Mesodermal cell (in vitro differentiated cells): ENCODE data around the gene BCL2L14.

ENCODE experiments used
- H3K27ac ChIP-seq: 2 replicates; pipeline ENCODE4 v1.7.0; 2013; ENCODE audit warnings: mild to moderate bottlenecking, low read depth, low read length, moderate library complexity; ENCODE audit not compliant: severe bottlenecking
- H3K36me3 ChIP-seq: 2 replicates; pipeline ENCODE4 v1.7.1; 2013; ENCODE audit warnings: mild to moderate bottlenecking, low read length, moderate library complexity; ENCODE audit not compliant: control insufficient read depth, insufficient read depth
- H3K4me1 ChIP-seq: one replicate; pipeline ENCODE4 v1.7.1; 2013; ENCODE audit warnings: mild to moderate bottlenecking, low read length; ENCODE audit not compliant: insufficient read depth, control insufficient read depth, poor library complexity, severe bottlenecking
- H3K4me3 ChIP-seq: 2 replicates; pipeline ENCODE4 v1.7.0; 2013; ENCODE audit warnings: low read length, control low read depth, mild to moderate bottlenecking; ENCODE audit not compliant: insufficient read depth, poor library complexity, severe bottlenecking; ENCODE audit errors: extremely low read depth
- H3K9me3 ChIP-seq: 2 replicates; pipeline ENCODE4 v1.7.1; 2013; ENCODE audit warnings: mild to moderate bottlenecking, low read length, moderate library complexity; ENCODE audit not compliant: control insufficient read depth
- WGBS, 2 experiments: methylation state at CpG; one replicate each; pipeline ENCODE4 v1.1.5; 2013; ENCODE audit warnings: missing lambda C conversion rate in 2 of 2; ENCODE audit not compliant: insufficient coverage in 2 of 2; 5-methylcytosine and 5-hydroxymethylcytosine counted together

The BCL2L14 gene

GRCh38 chr12:12032851-12033797, 37.6 kb upstream of the BCL2L14 start:
- H3K36me3 ChIP-seq = no peaks in the 10 kb centered on the region
- no peak overlapping the region for H3K4me3 ChIP-seq
- 31 to 46% methylated on average over 9 to 15 of the region's 27 CpGs for WGBS, 2 experiments
- H3K9me3 ChIP-seq = peaks cover 3% of the 10 kb centered on the region
- peak overlapping the region; percentile 13 for H3K27ac ChIP-seq
- no peaks in the 10 kb centered on the region for H3K4me1 ChIP-seq

DNA sequence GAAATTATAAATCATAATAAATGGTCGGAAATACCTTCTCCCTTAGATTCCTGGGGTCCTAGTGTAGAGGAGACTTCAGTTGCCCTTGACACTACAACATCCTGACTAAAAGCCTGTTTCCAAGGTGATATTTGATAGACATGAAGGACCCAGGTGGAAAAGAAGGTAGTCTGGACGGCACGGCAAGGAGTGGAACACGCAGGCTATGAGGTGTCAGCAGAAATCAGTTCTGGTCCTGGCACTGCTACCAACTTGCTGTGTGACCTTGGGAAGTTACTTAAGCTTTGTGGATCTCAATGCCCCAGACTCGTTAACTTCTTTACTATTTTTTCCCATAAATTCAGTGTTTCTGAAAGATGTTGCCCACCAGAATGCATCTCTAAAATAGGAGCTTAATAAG, 36.9 kb upstream of the BCL2L14 start:
- Histone ChIP-seq H3K4me3 (no peak overlapping the region), H3K36me3 (no peaks in the 10 kb centered on the region), H3K4me1 (no peaks in the 10 kb centered on the region), H3K9me3 (peaks cover 3% of the 10 kb centered on the region), H3K27ac (no peak overlapping the region)
- 66 to 80% methylated on average over 3 to 4 of the region's 5 CpGs for WGBS, 2 experiments

DNA sequence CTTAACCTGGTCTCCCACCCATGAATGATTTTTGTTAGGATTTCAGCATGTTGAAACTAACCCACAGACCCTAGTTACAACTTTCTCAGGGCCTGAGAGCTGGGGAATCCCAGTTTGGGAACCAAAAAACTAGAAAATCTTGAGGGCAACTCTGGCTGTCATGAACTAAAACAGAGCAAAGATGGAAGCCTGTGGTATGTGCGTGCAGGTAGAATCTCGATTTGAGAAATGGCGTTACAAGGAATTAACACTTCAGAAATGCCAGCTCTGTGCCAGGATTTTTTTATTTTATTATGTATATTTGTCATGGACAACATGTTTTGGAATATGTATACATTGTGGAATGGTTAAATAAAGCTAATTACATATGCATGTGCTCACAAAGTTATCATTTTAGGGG, 36.4 kb upstream of the BCL2L14 start:
- Histone ChIP-seq H3K27ac (no peak overlapping the region), H3K4me3 (no peak overlapping the region), H3K4me1 (no peaks in the 10 kb centered on the region), H3K9me3 (peaks cover 3% of the 10 kb centered on the region), H3K36me3 (no peaks in the 10 kb centered on the region)
- 84 to 93% methylated on average over 3 of the region's 3 CpGs for WGBS, 2 experiments

GRCh38 chr12:12035229-12035628, 35.5 kb upstream of the BCL2L14 start:
- no CpG with 5 or more reads among the region's 1 CpG for WGBS, 2 experiments
- no peaks in the 10 kb centered on the region for H3K4me1 ChIP-seq
- no peak overlapping the region for H3K27ac ChIP-seq

GRCh38 chr12:12036901-12037300, 33.8 kb upstream of the BCL2L14 start:
- no peaks in the 10 kb centered on the region for H3K36me3 ChIP-seq

More at GRCh38 chr12:12035229-12035628, 35.5 kb upstream of the BCL2L14 start:
- Histone ChIP-seq H3K36me3 (no peaks in the 10 kb centered on the region), H3K9me3 (peaks cover 3% of the 10 kb centered on the region), H3K4me3 (no peak overlapping the region)

GRCh38 chr12:12039897-12040296, 30.8 kb upstream of the BCL2L14 start:
- no peaks in the 10 kb centered on the region for H3K4me1 ChIP-seq
- WGBS, 2 experiments = 84 to 92% methylated on average over 4 to 6 of the region's 7 CpGs

More at GRCh38 chr12:12036901-12037300, 33.8 kb upstream of the BCL2L14 start:
- Histone ChIP-seq H3K4me1 (no peaks in the 10 kb centered on the region), H3K27ac (no peak overlapping the region), H3K9me3 (peaks cover 3% of the 10 kb centered on the region), H3K4me3 (no peak overlapping the region)

GRCh38 chr12:12046401-12046800, 24.3 kb upstream of the BCL2L14 start:
- Histone ChIP-seq H3K36me3 (no peaks in the 10 kb centered on the region), H3K4me1 (peaks cover 2% of the 10 kb centered on the region), H3K27ac (no peak overlapping the region), H3K4me3 (no peak overlapping the region), H3K9me3 (no peaks in the 10 kb centered on the region)
- 89 to 92% methylated on average over 7 of the region's 7 CpGs for WGBS, 2 experiments

More at GRCh38 chr12:12039897-12040296, 30.8 kb upstream of the BCL2L14 start:
- H3K36me3 ChIP-seq = no peaks in the 10 kb centered on the region
- H3K4me3 ChIP-seq = no peak overlapping the region
- H3K27ac ChIP-seq = no peak overlapping the region
- peaks cover 3% of the 10 kb centered on the region for H3K9me3 ChIP-seq

DNA sequence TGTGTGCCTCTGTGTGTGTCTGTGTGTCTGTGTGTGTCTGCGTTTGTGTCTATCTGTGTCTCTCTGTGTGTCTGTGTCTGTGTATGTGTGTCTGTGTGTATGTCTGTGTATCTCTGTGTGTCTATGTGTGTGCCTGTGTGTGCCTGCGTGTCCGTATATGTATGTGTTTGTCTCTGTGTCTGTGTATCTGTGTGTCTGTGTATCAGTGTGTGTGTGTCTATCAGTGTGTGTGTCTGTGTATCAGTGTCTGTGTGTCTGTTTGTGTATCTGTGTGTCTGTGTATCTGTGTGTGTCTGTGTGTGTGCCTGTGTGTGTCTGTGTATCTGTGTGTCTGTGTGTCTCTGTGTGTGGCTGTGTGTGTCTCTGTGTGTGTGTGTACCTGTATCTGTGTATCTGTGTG, 23.1 kb upstream of the BCL2L14 start:
- Histone ChIP-seq H3K36me3 (no peaks in the 10 kb centered on the region), H3K27ac (no peak overlapping the region), H3K9me3 (peaks cover 5% of the 10 kb centered on the region), H3K4me1 (peaks cover 2% of the 10 kb centered on the region), H3K4me3 (no peak overlapping the region)
- 95 to 100% methylated on average over 2 to 3 of the region's 3 CpGs for WGBS, 2 experiments

DNA sequence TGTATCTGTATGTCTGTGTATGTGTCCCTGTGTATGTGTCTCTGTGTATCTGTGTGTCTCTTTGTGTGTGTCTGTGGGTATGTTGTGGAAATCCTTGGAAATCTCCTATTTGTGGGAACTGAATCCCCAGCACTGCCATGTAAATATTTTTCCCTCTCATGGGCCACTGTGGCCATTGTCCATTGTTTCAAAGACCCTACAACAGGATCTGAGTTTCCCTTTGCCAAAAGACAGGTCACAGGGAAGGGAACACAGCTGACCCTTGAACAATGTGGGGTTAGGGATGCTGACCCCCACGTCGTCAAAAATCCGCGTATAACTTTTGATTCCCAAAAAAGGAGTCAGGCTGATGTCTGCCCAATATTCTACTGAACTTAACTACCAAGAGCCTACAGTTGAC, 22.5 kb upstream of the BCL2L14 start:
- Histone ChIP-seq H3K4me3 (no peak overlapping the region), H3K9me3 (peaks cover 5% of the 10 kb centered on the region), H3K4me1 (peaks cover 2% of the 10 kb centered on the region), H3K36me3 (no peaks in the 10 kb centered on the region), H3K27ac (no peak overlapping the region)
- WGBS, 2 experiments = no CpG with 5 or more reads among the region's 4 CpGs

DNA sequence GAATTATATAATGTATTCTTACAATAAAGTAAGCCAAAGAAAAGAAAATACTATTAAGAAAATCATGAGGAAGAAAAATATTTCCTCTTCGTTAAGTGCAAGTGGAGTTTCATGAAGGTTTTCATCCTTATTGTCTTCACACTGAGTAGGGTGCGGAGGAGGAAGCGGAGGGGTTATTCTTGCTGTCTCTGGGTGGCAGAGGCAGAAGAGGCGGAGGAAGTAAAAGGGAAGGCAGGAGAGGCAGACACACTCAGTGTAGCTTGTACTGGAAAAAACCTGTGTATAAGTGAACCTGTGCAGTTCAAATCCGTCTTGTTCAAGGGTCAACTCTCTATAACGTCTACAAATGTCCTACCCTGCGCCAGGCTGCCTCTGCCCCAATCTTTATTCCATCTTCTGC, 22.0 kb upstream of the BCL2L14 start:
- 91 to 93% methylated on average over 6 of the region's 7 CpGs for WGBS, 2 experiments
- no peak overlapping the region for H3K4me3 ChIP-seq
- H3K27ac ChIP-seq = no peak overlapping the region
- peaks cover 2% of the 10 kb centered on the region for H3K4me1 ChIP-seq
- H3K36me3 ChIP-seq = no peaks in the 10 kb centered on the region
- H3K9me3 ChIP-seq = peaks cover 5% of the 10 kb centered on the region

- no peak overlapping the region for H3K27ac ChIP-seq
- peaks cover 2% of the 10 kb centered on the region for H3K4me1 ChIP-seq
- H3K9me3 ChIP-seq = peaks cover 5% of the 10 kb centered on the region
- 100% methylated on average over 1 of the region's 4 CpGs; no CpG with 5 or more reads in 1 of the 2 experiments for WGBS, 2 experiments
- H3K4me3 ChIP-seq = no peak overlapping the region
- no peaks in the 10 kb centered on the region for H3K36me3 ChIP-seq
Measured at GRCh38 chr12:12051668-12052067, 19.1 kb upstream of the BCL2L14 start.
